GM12801 (cell line): ENCODE results near the gene METTL3.

ENCODE experiments used
- TF ChIP-seq, protein P1 (sequence below): IDR thresholded peaks from one replicate; pipeline ENCODE4 v1.5.1; 2011; ENCODE audit warnings: control low read depth; ENCODE audit not compliant: insufficient read length; ENCODE audit errors: extremely low read depth

Gene METTL3

DNA sequence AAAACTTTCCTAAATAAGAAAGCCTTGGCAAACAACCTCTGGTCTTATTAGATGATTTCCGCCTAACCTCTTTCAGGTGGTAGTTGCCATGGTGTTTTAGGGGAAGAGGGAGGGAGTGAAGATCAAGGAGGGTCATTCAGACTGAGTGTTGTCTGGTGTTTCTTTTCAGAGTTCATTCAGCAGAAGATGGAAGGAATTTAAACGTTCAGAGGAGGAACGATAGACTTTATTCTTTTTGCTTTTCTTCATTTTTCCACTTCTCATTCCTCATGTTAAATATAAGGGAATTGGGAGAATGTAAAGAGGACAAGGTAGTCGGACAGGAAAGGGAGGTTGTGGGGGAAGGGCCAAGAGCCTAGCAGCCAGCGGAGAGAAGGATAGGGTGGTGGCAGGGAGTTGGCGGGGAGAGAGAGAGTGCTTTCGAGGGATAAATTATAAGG lies 32.4 kb upstream of the METTL3 start:
- TF ChIP-seq, protein P1, sequence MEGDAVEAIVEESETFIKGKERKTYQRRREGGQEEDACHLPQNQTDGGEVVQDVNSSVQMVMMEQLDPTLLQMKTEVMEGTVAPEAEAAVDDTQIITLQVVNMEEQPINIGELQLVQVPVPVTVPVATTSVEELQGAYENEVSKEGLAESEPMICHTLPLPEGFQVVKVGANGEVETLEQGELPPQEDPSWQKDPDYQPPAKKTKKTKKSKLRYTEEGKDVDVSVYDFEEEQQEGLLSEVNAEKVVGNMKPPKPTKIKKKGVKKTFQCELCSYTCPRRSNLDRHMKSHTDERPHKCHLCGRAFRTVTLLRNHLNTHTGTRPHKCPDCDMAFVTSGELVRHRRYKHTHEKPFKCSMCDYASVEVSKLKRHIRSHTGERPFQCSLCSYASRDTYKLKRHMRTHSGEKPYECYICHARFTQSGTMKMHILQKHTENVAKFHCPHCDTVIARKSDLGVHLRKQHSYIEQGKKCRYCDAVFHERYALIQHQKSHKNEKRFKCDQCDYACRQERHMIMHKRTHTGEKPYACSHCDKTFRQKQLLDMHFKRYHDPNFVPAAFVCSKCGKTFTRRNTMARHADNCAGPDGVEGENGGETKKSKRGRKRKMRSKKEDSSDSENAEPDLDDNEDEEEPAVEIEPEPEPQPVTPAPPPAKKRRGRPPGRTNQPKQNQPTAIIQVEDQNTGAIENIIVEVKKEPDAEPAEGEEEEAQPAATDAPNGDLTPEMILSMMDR = no peak

DNA sequence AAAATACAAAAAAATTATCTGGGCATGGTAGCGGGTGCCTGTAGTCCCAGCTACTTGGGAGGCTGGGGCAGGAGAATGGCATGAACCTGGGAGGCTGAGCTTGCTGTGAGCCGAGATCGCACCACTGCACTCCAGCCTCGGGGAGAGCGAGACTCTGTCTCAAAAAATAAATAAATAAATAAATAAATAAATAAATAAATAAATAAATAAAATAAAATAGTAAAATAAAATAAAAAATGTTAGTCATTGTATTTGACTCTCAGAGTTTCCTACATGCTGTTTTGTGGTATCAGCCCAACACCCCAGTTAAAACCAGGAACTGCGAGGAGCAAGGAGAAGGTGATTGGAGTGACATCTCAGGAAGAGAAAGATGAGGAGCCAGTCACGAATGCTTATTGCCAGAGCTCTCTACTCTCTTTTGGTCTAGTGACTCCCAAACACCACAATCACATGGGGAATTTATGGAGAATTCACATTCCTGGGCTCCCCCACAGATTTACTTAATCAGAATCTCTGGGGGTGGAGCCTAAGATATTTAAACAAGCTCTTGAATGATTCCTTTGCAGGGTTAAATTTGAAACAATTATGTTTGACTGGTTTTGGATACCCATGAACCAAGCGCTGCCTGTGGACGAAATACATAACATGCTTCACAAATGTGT lies 30.4 kb upstream of the METTL3 start:
- TF ChIP-seq, protein P1 = no peak

- TF ChIP-seq, protein P1 = no peak
These were observed 28.2 kb upstream of the METTL3 start for GRCh38 chr14:21539189-21539940.

- TF ChIP-seq, protein P1 = no peak
These were observed 25.9 kb upstream of the METTL3 start for GRCh38 chr14:21537090-21537424.

DNA sequence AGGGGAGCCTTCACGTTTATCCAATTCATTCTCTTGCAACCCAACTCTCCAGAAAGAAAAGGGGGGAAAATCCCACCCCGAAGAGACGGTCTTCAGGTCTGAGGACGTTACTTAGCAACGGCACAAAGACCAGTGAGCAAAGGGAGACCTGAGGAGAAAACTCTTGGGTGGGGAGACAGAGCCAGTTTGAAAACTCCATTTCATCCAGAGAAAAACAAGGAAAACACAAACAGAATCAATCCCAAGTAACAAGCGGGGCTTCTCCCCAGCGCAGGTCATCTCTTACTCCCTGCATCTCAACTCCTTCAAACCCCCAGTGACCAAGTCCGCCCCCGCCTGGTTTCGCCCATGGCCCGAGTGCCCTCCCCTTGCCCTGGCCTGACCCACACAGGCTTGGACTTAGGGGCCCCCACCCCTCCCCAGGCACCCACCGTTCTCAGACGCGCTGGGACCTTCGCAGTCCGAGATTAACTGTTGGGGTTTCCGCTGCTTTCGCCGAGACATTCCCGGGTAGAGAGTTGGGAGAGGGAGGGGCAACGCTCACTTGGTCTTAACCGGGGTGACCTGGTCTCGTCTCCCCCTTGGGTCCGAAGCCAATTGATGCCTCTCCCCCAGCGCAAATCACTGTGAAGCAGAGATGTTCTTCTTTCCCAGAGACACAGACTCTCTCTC lies 25.4 kb upstream of the METTL3 start:
- TF ChIP-seq, protein P1 = no peak

DNA sequence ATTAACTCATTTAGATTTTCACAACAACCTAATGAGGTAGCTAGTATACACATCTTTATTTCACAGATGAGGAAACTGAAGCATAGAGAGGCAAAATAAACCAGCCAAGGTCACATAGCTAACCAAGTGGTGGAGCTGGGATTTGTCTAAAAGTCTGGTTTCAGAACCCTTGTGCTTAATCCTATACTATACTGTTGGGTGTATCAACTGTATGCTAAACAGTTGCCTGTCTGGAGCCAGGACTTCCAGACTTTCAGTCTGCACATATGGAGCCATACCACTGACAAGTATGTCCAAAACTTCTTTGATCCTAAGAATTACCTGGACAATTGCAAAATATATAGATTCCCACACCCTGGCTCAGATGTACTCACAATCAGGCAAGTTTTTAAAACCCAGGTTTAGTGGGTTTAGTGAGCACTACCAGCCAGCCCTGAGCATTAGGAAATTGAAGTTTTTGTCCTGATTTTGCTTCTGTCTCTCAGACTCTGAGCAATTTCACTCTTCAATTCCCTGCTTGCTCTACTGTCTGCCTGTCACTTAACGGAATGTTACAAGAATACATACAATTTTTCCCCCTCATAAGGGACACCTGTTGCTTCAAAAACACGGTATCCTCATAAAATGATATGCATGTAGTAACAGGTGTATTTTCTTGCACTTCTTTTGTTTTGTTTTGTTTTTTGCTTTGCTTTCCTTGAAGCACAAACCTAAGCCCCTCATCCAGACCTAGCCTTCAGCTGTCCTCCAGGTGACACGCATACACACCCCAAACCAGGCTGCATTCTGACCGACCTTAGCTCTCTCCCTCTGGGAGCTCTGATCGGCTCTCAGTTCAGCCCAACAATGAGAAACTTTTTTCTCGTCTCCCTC lies 24.6 kb upstream of the METTL3 start:
- TF ChIP-seq, protein P1 = no peak

- TF ChIP-seq, protein P1 = no peak
These were observed 23.4 kb upstream of the METTL3 start for GRCh38 chr14:21534576-21534975.
